ENCODE data around the gene CD163. TPM values are rescaled to one million over a fixed set of nuclear protein-coding genes. Genes with fewer than 3 reads are reported as not detected.

The CD163 gene
- total RNA-seq, 1 experiment from 2014 or later, result 0.07 TPM

- H2BK20ac ChIP-seq (ENCODE audit: low read depth, low read length, poor library complexity, severe bottlenecking), result no peak overlapping the region
- no peak overlapping the region for H3K56ac ChIP-seq (ENCODE audit: insufficient read length, low read depth, low read length)
- no peak overlapping the region for H3K14ac ChIP-seq (ENCODE audit: insufficient read depth, low read length)
- no peak overlapping the region for H3K9ac ChIP-seq (ENCODE audit: extremely low read depth, insufficient read length, low read length)
- H3K4me1 Mint-ChIP-seq, result peaks cover 15 to 17% of the 10 kb centered on the region in 2 experiments
- H2AK5ac ChIP-seq (ENCODE audit: insufficient read length, low read length), result no peak overlapping the region
- H3K27me3 Mint-ChIP-seq (ENCODE audit: low read depth), result no peaks in the 10 kb centered on the region
- H4K20me1 ChIP-seq (ENCODE audit: control insufficient read depth, insufficient read depth, insufficient read length), result no peaks in the 10 kb centered on the region
- no peak overlapping the region for H3K23ac ChIP-seq (ENCODE audit: insufficient read length, low read depth, low read length)
- peaks cover 10% of the 10 kb centered on the region; the same call in 1 of the 2 replicates for H3K4me1 ChIP-seq (ENCODE audit: insufficient read depth, low read length)
- no peak for TF ChIP-seq CTCF (conservative IDR thresholded peaks at IDR 0.05)
- no CpG with 5 or more reads among the region's 3 CpGs for WGBS (ENCODE audit: extremely low coverage, insufficient read length, low lambda C conversion rate)
- no peaks in the 10 kb centered on the region for H3K79me2 ChIP-seq (ENCODE audit: insufficient read depth, low read length)
- H3K79me1 ChIP-seq (ENCODE audit: insufficient read depth, low read depth, low read length, poor library complexity, severe bottlenecking), result no peaks in the 10 kb centered on the region
- peak overlapping the region in 2 of 3 experiments; percentile 3 to 9; a peak in 2 of 7 replicates for H3K27ac Mint-ChIP-seq
- no peak overlapping the region for H4K91ac ChIP-seq (ENCODE audit: insufficient read length, low read depth, low read length)
- no peak overlapping the region for H2BK120ac ChIP-seq (ENCODE audit: low read depth, low read length, poor library complexity, severe bottlenecking)
- no peaks in the 10 kb centered on the region for H3K27me3 ChIP-seq (ENCODE audit: insufficient read depth, low read length)
- no peak overlapping the region for H3K18ac ChIP-seq (ENCODE audit: insufficient read length, low read depth, low read length)
- no peak overlapping the region for H4K5ac ChIP-seq (ENCODE audit: insufficient read length, low read depth, low read length)
- H2BK5ac ChIP-seq (ENCODE audit: insufficient read length, low read length), result no peak overlapping the region
- H3K36me3 Mint-ChIP-seq (ENCODE audit: insufficient read depth in 1 of 3, low read depth in 3 of 3), result peaks cover 0 to 4% (median 2%) of the 10 kb centered on the region in 3 experiments; a peak in 2 of 7 replicates
- H3K27ac ChIP-seq (ENCODE audit: insufficient read length, low read depth, low read length), result no peak overlapping the region
- H2BK12ac ChIP-seq (ENCODE audit: insufficient read length, low read depth, low read length), result no peak overlapping the region
- H3K4ac ChIP-seq (ENCODE audit: low read depth, low read length), result no peak overlapping the region
- DNase-seq, result no peak
- no peak overlapping the region for H3K4me2 ChIP-seq (ENCODE audit: insufficient read depth, insufficient read length, low read length)
- H3T11ph ChIP-seq (ENCODE audit: low read length), result no peak overlapping the region
- H4K8ac ChIP-seq (replicated peaks; ENCODE audit: insufficient read length, low read depth, low read length), result no peak overlapping the region
- no peak overlapping the region for H3K4me3 Mint-ChIP-seq
- no peaks in the 10 kb centered on the region for H3K9me3 ChIP-seq (ENCODE audit: control insufficient read depth, low read depth, low read length)
- no peak overlapping the region for H2AFZ ChIP-seq (ENCODE audit: low read length)
- H3K23me2 ChIP-seq (ENCODE audit: insufficient read length, low read depth, low read length, poor library complexity, severe bottlenecking), result no peaks in the 10 kb centered on the region
- peaks cover 0 to 8% of the 10 kb centered on the region in 2 experiments; a peak in 2 of 5 replicates for H3K9me3 Mint-ChIP-seq
- no peak overlapping the region for H2BK15ac ChIP-seq (ENCODE audit: low read depth, low read length)
Observed at GRCh38 chr12:7497661-7498060, 5.9 kb downstream of the CD163 start.
